NCI-H748 treated with DMSO at 0.1 percent for 48 hours (cell line): ENCODE data around the gene PSMB2.

Experiments used
- DNase-seq: peaks from one replicate; lab custom pipeline; 2025; lab: John Stamatoyannopoulos, UW

PSMB2 gene

DNA sequence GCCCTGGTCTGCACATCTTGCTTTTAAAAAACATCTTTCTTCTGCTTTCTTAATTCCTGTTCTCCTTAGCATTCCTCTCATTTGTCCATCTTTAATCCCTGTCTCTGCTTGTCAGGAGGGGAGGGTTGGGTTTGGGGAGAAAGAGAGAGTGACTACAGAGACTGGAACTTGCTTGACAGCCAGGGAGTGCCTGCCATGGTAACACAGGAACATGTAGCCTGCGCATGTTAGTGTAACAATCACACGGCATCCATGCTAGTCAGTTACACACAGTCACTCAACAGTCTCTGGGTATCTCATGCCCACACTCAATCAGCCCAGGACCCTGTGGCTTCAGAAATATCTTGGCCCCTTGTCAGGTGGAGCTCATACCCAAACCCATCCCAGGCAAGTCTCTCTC is 69.0 kb downstream of the PSMB2 start:
- DNase-seq: no peak

DNA sequence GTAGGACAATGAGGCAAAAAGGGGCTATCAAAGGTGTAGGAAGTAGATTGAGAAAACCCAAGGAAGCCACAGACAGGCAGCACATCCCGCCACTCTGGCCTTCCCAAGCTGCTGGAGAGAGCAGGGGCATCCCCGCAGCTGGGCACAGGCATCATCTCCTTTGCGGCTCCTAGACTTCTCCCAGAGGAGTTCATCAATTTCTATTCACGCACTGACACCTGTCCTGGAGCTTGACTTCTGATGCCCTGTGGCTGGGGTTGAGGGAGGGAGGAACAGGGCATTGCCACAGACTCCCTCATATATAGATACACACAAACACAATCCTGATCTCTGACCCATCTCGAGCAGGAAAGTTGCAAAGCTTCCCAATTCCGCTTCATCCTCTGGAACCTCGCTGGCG is 70.1 kb downstream of the PSMB2 start:
- no peak for DNase-seq

DNA sequence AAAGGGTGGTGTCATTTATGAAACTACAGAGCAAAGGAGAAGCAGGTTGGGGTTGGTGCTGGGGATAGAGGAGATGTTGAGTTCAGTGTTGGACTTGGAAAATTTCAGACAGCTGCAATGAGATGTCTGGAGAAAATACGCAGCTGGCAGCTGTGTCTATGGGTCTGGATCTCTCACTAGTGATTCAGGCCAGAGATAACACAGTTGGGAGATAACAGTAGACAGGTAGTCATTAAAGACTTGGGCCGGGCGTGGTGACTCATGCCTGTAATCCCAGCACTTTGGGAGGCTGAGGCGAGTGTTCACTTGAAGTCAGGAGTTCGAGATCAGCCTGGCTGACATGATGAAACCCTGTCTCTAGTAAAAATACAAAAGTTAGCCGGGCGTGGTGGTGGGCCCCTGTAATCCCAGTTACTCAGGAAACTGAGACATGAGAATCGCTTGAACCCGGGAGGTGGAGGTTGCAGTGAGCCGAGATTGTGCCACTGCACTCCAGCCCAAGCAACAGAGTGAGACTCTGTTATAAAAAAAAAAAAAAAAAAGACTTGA is 70.7 kb downstream of the PSMB2 start:
- DNase-seq: no peak

DNA sequence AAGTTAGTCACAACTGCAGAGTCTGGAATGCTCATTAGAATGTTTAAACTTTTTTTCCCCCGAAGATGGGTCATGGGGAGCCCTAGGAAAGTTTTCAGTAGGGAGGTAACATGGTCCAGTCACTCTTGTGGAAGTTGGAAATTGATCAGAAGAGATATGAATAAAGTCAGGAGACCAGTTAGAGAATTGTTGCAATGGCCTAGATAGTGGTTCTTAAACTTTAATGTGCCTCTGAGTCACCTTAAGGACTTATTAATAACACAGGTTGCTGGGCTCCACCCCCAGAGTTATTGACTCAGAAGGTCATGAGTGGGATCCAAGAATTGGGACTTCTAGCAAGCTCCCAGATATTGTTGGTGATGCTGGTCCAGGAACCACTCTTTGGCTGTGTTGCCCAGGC is 71.4 kb downstream of the PSMB2 start:
- no peak for DNase-seq

DNA sequence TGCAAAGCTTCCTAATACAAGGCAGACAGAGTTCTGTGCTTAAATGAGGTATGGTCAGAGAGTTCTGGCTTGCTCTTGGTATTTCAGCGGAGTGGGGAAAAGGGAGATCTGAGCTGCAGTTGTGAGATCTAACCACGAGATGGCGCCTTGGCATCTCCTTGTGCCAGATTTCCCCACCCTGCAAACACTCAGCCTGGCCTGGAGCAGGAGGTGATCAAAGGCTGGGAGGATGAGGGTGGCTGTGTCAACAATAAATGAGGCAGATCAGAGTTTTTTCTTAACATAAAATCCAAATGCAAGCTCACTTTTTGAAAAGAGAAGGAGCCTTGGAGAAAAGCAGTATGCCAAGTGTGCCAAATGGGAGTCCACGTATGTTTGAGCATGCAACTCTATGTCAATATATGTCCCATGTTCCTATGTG is 72.3 kb downstream of the PSMB2 start:
- DNase-seq: peak; percentile 59

GRCh38 chr1:35567947-35568558 is 73.3 kb downstream of the PSMB2 start:
- DNase-seq: no peak

DNA sequence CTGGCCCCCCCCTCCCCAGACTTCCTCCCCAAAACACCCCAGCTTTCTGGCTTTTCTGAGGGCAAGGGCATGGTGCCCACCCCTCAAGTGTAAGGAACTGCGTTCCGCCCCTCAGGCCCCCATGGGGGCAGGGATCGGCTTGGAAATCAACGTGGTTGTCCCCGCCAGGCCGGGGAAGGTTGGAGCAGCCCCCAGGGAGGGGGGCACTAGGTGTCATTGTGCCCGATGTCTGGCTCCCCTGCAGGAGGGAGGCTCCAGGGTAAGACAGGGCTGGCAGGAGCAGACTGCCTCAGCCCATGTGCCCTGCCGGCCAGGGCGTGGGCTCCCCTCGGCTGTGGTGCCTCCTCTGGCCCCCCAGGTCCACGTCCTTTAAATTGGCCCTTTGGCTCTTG is 75.6 kb downstream of the PSMB2 start:
- DNase-seq: no peak

GRCh38 chr1:35564884-35565741 is 76.2 kb downstream of the PSMB2 start:
- no peak for DNase-seq

DNA sequence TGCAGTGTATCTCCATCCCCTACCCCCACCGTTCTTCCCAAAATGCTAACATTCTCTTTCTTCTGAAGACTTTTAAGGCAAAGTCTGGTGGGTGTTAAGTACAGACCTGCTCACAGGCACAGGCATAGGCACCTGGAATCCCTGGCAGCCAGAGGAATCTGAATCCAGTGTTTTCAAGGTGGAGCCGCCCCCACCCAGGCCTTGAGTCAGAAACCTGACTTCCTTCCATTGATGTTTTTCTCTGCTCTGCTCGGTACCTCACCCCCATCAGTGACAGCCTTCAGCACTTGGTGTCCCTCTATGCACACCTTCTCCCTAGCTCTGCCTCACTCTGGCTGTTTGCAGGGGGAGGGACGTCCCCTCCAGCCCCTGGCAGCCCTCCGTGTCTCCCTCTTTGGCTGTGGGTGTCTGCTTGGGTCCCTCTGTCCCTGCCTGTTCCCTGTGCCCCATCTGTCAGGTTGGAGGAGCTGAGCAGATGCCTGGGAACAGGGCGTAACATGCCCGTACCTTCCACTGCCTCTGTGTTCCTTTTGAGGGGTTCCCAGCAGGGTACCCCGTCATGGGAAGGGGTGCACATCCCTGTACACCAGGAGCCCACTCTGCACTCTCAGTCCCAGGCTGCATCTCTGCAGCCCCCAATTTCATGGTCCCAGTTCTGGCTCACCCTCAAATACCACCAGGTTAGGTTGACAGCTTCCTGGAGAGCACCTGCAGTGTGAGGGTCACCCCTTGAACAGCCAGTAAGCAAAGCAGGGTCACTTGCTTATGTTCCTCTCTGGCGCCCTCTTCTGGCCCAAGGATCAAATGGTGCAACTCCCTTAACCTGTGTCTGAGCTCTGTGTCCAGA is 77.1 kb downstream of the PSMB2 start:
- DNase-seq: peak; percentile 42

- DNase-seq: no peak
Measured at GRCh38 chr1:35563166-35563565, 78.2 kb downstream of the PSMB2 start.

GRCh38 chr1:35561972-35562680 is 79.2 kb downstream of the PSMB2 start:
- no peak for DNase-seq

- DNase-seq: no peak
Measured at GRCh38 chr1:35561297-35561971, 79.9 kb downstream of the PSMB2 start.

DNA sequence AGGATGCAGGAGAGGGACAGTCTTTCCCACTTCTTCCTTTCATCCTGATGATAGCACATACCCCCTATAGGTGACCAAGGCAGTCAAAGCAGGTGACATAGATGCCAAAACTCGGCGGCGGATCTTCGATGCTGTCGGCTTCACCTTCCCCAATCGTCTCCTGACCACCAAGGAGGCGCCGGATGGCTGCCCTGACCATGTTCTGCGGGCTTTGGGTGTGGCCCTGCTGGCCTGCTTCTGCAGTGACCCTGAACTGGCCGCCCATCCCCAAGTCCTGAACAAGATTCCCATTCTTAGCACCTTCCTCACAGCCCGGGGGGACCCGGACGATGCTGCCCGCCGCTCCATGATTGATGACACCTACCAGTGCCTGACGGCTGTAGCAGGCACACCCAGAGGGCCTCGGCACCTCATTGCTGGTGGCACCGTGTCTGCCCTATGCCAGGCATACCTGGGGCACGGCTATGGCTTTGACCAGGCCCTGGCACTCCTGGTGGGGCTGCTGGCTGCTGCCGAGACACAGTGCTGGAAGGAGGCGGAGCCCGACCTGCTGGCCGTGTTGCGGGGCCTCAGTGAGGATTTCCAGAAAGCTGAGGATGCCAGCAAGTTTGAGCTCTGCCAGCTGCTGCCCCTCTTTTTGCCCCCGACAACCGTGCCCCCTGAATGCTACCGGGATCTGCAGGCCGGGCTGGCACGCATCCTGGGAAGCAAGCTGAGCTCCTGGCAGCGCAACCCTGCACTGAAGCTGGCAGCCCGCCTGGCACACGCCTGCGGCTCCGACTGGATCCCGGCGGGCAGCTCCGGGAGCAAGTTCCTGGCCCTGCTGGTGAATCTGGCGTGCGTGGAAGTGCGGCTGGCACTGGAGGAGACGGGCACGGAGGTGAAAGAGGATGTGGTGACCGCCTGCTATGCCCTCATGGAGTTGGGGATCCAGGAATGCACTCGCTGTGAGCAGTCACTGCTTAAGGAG is 80.8 kb downstream of the PSMB2 start:
- DNase-seq: no peak

DNA sequence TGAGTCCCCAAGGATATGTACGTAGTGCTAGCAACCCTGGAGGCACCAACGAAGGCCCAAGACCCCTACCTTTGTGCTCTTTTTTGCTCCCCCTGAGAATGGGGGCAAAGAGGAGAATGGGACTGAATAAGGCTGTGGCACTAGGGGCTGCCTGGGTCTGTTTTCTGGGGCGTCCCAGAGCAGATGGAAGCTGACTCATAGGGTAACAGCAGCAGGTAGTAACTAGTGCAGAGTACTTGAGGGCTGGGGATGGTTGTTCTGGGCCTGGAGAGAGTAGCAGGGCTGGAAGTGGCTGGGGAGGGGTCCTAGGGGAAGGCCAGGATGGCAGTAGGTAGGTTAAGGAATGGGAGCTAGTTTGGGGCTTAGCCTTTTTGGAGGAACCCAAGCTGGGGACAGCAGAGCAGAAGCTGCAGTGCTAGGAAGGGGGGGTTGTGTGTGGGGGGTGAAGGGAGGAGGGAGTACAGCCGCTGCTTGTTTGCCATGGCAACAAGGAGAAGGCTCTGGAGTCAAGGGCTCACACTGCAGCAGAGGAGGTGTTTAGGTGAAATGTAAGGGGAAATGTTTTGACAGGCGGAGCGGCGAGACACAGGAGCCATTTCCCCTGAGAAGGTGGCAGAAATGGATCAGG is 81.9 kb downstream of the PSMB2 start:
- no peak for DNase-seq

DNA sequence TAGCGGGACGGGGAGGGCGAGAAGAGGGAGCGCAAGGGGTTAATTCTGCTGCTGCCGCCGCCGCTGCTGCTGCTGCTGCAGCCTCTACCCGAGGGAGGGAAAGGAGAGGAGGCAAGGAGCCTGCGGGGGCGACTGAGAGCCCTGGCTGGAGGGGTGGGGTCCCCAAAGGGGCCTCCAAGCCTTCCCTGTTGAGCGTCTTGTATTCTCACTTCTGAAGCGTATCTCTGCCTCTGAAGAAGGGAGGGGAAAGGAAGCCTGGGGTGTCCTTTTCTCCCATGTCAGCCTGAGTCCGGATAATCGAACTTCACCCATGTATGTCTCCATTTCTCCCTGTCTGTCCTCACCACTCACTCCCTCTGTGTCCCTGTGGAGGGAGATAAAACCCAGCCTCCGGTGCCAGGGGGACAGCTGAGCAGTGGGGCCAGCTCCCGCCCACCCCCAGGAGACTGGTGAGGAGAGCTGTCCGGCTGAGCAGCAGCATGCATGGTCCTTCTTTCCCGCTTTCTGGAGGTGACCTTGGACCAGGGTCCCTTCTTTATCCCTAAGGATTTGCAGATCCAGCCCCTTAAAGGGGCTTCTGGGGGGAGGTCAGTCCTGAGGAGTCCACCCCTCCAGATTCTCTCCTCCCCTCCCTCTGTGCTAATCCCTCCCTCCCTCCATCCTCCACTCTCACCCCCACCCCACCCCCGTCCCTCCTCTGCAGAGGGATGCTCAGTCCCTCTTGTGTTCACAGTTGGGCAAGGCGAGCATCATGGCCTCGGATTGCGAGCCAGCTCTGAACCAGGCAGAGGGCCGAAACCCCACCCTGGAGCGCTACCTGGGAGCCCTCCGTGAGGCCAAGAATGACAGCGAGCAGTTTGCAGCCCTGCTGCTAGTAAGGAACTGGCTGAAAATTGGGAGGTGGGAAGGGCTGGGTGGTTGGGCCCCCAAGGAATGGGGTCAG is 82.7 kb downstream of the PSMB2 start:
- no peak for DNase-seq

DNA sequence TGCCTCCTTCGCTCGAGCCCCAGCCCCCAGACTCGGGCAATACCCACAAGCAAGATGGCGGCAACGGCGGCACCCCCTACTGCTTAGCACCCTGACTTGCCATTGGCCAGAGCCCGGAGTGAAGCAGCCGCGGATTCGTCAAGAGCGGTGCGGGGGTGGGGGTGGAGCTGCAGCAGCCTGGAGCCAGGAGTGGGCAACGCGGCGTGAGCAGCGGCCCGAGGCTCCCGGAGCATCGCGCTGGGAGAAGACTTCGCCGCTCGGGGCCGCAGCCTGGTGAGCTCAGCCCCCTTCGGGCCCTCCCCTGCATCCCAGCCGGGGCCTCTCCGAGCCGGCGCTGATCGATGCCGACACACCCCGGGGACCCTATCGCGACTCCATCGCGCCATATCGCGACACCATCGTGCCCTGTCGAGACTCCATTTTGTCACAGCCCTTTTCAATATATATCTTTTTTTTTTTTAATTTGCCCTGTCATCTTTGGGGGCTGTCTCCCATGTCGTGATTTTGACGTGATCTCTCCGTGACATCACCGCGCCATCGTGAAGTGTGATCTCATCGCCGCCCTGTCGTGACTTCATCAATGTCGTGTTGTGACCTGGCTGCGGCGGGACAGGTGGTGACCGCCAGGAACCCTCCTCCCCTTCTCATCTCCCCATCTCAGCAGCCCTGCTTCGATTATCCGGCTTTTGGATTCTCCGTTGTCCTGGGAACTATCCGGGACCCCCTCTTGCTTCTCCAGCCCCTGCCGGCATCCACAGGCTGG is 83.5 kb downstream of the PSMB2 start, which contains the start of gene NCDN:
NCDN (plus strand) TSS at position 189 of the 763 bp plus-strand sequence; CDS start at position 581, 392 bp downstream.
- DNase-seq: peak; percentile 75

- peak; percentile 60 for DNase-seq
Measured at GRCh38 chr1:35557118-35557610, 84.2 kb downstream of the PSMB2 start, which contains the start of gene KIAA0319L. Gene KIAA0319L, minus strand, starts transcription at chr1:35557403. Its CDS starts 2,912 bp downstream, at chr1:35554491.
